Thyroid gland (tissue), 4 donors: ENCODE results near the gene CCDC34.

Source experiments
- POLR2A ChIP-seq, 2 donors: fragments of 450-650 bp; IDR thresholded peaks; one replicate each; pipeline ENCODE4 v1.6.1; 2017; ENCODE audit warnings: antibody characterized with exemption in 2 of 2, mild to moderate bottlenecking in 2 of 2, moderate library complexity in 1 of 2
- TF ChIP-seq, protein P1 (sequence below), 6 experiments: fragments of 200-600 bp in 3 of 6; fragments of 450-650 bp in 3 of 6; sonication (generic) in 3 of 6; IDR thresholded peaks; one replicate each; pipeline ENCODE4 v1.5.1; 2016 to 2019; ENCODE audit warnings: antibody characterized with exemption in 6 of 6, mild to moderate bottlenecking in 2 of 6, inconsistent platforms in 1 of 6, moderate library complexity in 1 of 6

DNA sequence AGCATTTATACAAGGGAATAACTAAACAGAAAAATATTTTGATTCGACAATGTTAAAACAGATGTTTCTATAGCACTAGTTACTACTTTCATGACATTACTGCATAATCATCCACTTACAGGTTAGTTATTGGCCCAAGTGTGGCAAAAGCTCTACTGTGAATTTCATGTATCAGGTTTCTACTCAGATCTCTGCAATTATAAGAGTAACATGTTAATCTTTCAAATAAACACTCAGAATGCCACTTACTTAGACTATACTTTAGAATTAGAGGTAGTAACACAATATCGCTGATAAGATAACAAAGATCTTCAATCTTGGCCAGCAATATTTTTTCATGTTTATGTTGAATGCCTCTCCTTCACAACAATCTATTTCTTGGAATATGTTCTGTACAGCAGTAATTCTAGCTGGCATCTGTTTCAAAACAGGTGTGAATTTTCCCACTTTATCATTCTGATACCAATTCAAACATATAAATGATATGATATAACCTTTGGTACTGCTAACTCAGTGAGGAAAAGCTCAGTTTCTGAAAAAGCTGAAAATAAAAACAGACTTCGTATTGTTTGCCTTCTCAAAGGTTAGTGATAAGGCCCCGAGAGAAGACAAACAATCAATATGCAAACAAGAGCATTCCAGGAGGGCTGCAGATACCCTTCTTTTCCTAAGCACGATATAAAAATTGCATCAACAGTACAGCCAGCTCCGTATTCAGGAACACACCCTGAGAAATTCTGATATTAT lies 11.0 kb upstream of the CCDC34 start:
- TF ChIP-seq POLR2A (IDR thresholded peaks at IDR 0.05) = no peak
- TF ChIP-seq, protein P1, sequence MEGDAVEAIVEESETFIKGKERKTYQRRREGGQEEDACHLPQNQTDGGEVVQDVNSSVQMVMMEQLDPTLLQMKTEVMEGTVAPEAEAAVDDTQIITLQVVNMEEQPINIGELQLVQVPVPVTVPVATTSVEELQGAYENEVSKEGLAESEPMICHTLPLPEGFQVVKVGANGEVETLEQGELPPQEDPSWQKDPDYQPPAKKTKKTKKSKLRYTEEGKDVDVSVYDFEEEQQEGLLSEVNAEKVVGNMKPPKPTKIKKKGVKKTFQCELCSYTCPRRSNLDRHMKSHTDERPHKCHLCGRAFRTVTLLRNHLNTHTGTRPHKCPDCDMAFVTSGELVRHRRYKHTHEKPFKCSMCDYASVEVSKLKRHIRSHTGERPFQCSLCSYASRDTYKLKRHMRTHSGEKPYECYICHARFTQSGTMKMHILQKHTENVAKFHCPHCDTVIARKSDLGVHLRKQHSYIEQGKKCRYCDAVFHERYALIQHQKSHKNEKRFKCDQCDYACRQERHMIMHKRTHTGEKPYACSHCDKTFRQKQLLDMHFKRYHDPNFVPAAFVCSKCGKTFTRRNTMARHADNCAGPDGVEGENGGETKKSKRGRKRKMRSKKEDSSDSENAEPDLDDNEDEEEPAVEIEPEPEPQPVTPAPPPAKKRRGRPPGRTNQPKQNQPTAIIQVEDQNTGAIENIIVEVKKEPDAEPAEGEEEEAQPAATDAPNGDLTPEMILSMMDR (IDR thresholded peaks at IDR 0.05) = no peak
